ENCODE measurements around the gene FANCI. TPM values are rescaled to one million over a fixed set of nuclear protein-coding genes. Genes with fewer than 3 reads are reported as not detected.
A peak's percentile ranks its signal among the peaks of the same experiment; 100 is the strongest.

The FANCI gene
- 10 to 100 TPM; 50.3 to 65.1 (median 52.6) TPM for total RNA-seq

- peak within 1 kb of the TSS; percentile 93 for H3K4me3 Mint-ChIP-seq
- peak; percentile 95 for ATAC-seq
- DNase-seq = peak; percentile 95
- H3K27me3 Mint-ChIP-seq (ENCODE audit: low read depth) = no peaks in the 10 kb centered on the region
- H3K4me1 Mint-ChIP-seq (ENCODE audit: low read depth) = peaks cover 28% of the 10 kb centered on the region
- peaks cover 18% of the 10 kb centered on the region for H3K36me3 Mint-ChIP-seq (ENCODE audit: insufficient read depth)
- no peaks in the 10 kb centered on the region for H3K9me3 Mint-ChIP-seq
These were observed at the start of gene FANCI for GRCh38 chr15:89243691-89244573. Gene FANCI (plus strand): TSS chr15:89243979. CDS start chr15:89247648, 3,669 bp downstream.

GRCh38 chr15:89194608-89195007 is 49.2 kb upstream of the FANCI start:
- peaks cover 26% of the 10 kb centered on the region for H3K36me3 Mint-ChIP-seq (ENCODE audit: insufficient read depth)
- no peak for DNase-seq
- no peaks in the 10 kb centered on the region for H3K27me3 Mint-ChIP-seq (ENCODE audit: low read depth)
- H3K4me3 Mint-ChIP-seq = no peak overlapping the region
- ATAC-seq = no peak
- H3K4me1 Mint-ChIP-seq (ENCODE audit: low read depth) = peaks cover 6% of the 10 kb centered on the region
- no peaks in the 10 kb centered on the region for H3K9me3 Mint-ChIP-seq

- H3K27me3 Mint-ChIP-seq (ENCODE audit: low read depth) = no peaks in the 10 kb centered on the region
- no peak for ATAC-seq
- peaks cover 31% of the 10 kb centered on the region for H3K36me3 Mint-ChIP-seq (ENCODE audit: insufficient read depth)
- no peak for DNase-seq
- peaks cover 6% of the 10 kb centered on the region for H3K4me1 Mint-ChIP-seq (ENCODE audit: low read depth)
- H3K4me3 Mint-ChIP-seq = no peak overlapping the region
- no peaks in the 10 kb centered on the region for H3K9me3 Mint-ChIP-seq
These were observed 47.9 kb upstream of the FANCI start for GRCh38 chr15:89195836-89196235.

- H3K27me3 Mint-ChIP-seq (ENCODE audit: low read depth) = no peaks in the 10 kb centered on the region
- ATAC-seq (no peak), DNase-seq (no peak)
- H3K36me3 Mint-ChIP-seq (ENCODE audit: insufficient read depth) = peaks cover 28% of the 10 kb centered on the region
- H3K4me1 Mint-ChIP-seq (ENCODE audit: low read depth) = peaks cover 6% of the 10 kb centered on the region
- H3K9me3 Mint-ChIP-seq = no peaks in the 10 kb centered on the region
- H3K4me3 Mint-ChIP-seq = no peak overlapping the region
These were observed 47.5 kb upstream of the FANCI start for GRCh38 chr15:89196241-89196640.

- ATAC-seq (peak; percentile 67 to 73), DNase-seq (no peak)
- Mint-ChIP-seq H3K4me1 (ENCODE audit: low read depth) (peaks cover 6% of the 10 kb centered on the region), H3K9me3 (no peaks in the 10 kb centered on the region), H3K27me3 (ENCODE audit: low read depth) (no peaks in the 10 kb centered on the region), H3K36me3 (ENCODE audit: insufficient read depth) (peaks cover 25% of the 10 kb centered on the region), H3K4me3 (no peak overlapping the region)
These were observed 46.8 kb upstream of the FANCI start for GRCh38 chr15:89196994-89197393.

GRCh38 chr15:89197503-89197971 is 46.2 kb upstream of the FANCI start:
- peaks cover 6% of the 10 kb centered on the region for H3K4me1 Mint-ChIP-seq (ENCODE audit: low read depth)
- H3K4me3 Mint-ChIP-seq = no peak overlapping the region
- no peaks in the 10 kb centered on the region for H3K9me3 Mint-ChIP-seq
- peaks cover 24% of the 10 kb centered on the region for H3K36me3 Mint-ChIP-seq (ENCODE audit: insufficient read depth)
- ATAC-seq = peak; percentile 72 to 77
- DNase-seq = no peak
- H3K27me3 Mint-ChIP-seq (ENCODE audit: low read depth) = no peaks in the 10 kb centered on the region

GRCh38 chr15:89198196-89198595 is 45.6 kb upstream of the FANCI start:
- Mint-ChIP-seq H3K9me3 (no peaks in the 10 kb centered on the region), H3K4me3 (no peak overlapping the region), H3K27me3 (ENCODE audit: low read depth) (no peaks in the 10 kb centered on the region), H3K4me1 (ENCODE audit: low read depth) (peaks cover 6% of the 10 kb centered on the region), H3K36me3 (ENCODE audit: insufficient read depth) (peaks cover 19% of the 10 kb centered on the region)
- DNase-seq = no peak
- ATAC-seq = no peak

GRCh38 chr15:89198934-89199333 is 44.8 kb upstream of the FANCI start:
- DNase-seq (no peak), ATAC-seq (no peak)
- Mint-ChIP-seq H3K4me1 (ENCODE audit: low read depth) (peaks cover 14% of the 10 kb centered on the region), H3K9me3 (no peaks in the 10 kb centered on the region), H3K4me3 (no peak overlapping the region), H3K27me3 (ENCODE audit: low read depth) (no peaks in the 10 kb centered on the region), H3K36me3 (ENCODE audit: insufficient read depth) (peaks cover 15% of the 10 kb centered on the region)

GRCh38 chr15:89199746-89200145 is 44.0 kb upstream of the FANCI start:
- Mint-ChIP-seq H3K9me3 (no peaks in the 10 kb centered on the region), H3K27me3 (ENCODE audit: low read depth) (no peaks in the 10 kb centered on the region), H3K4me3 (no peak overlapping the region), H3K36me3 (ENCODE audit: insufficient read depth) (peaks cover 15% of the 10 kb centered on the region), H3K4me1 (ENCODE audit: low read depth) (peaks cover 21% of the 10 kb centered on the region)
- no peak for ATAC-seq
- no peak for DNase-seq

- ATAC-seq = no peak
- peaks cover 14% of the 10 kb centered on the region for H3K36me3 Mint-ChIP-seq (ENCODE audit: insufficient read depth)
- no peaks in the 10 kb centered on the region for H3K27me3 Mint-ChIP-seq (ENCODE audit: low read depth)
- no peak for DNase-seq
- peaks cover 24% of the 10 kb centered on the region for H3K4me1 Mint-ChIP-seq (ENCODE audit: low read depth)
- no peaks in the 10 kb centered on the region for H3K9me3 Mint-ChIP-seq
- H3K4me3 Mint-ChIP-seq = no peak overlapping the region
These were observed 43.6 kb upstream of the FANCI start for GRCh38 chr15:89200182-89200581.

- ATAC-seq (no peak), DNase-seq (no peak)
- Mint-ChIP-seq H3K9me3 (no peaks in the 10 kb centered on the region), H3K4me3 (no peak overlapping the region), H3K27me3 (ENCODE audit: low read depth) (no peaks in the 10 kb centered on the region), H3K36me3 (ENCODE audit: insufficient read depth) (peaks cover 9% of the 10 kb centered on the region), H3K4me1 (ENCODE audit: low read depth) (peaks cover 28% of the 10 kb centered on the region)
These were observed 42.2 kb upstream of the FANCI start for GRCh38 chr15:89201465-89202005.

GRCh38 chr15:89203705-89204273 is 40.0 kb upstream of the FANCI start:
- Mint-ChIP-seq H3K9me3 (no peaks in the 10 kb centered on the region), H3K4me3 (peak overlapping the region; percentile 29), H3K4me1 (ENCODE audit: low read depth) (peaks cover 29% of the 10 kb centered on the region), H3K27me3 (ENCODE audit: low read depth) (peaks cover 2% of the 10 kb centered on the region), H3K36me3 (ENCODE audit: insufficient read depth) (peaks cover 9% of the 10 kb centered on the region)
- DNase-seq (no peak), ATAC-seq (peak; percentile 81 to 91)

GRCh38 chr15:89205991-89206585 is 37.7 kb upstream of the FANCI start:
- H3K4me1 Mint-ChIP-seq (ENCODE audit: low read depth) = peaks cover 29% of the 10 kb centered on the region
- no peak overlapping the region for H3K4me3 Mint-ChIP-seq
- no peaks in the 10 kb centered on the region for H3K9me3 Mint-ChIP-seq
- peaks cover 2% of the 10 kb centered on the region for H3K27me3 Mint-ChIP-seq (ENCODE audit: low read depth)
- no peak for ATAC-seq
- DNase-seq = no peak
- peaks cover 3% of the 10 kb centered on the region for H3K36me3 Mint-ChIP-seq (ENCODE audit: insufficient read depth)

- ATAC-seq (peak; percentile 80 to 82), DNase-seq (peak; percentile 73)
- Mint-ChIP-seq H3K9me3 (no peaks in the 10 kb centered on the region), H3K27me3 (ENCODE audit: low read depth) (peaks cover 2% of the 10 kb centered on the region), H3K4me1 (ENCODE audit: low read depth) (peaks cover 29% of the 10 kb centered on the region), H3K36me3 (ENCODE audit: insufficient read depth) (no peaks in the 10 kb centered on the region), H3K4me3 (peak overlapping the region; percentile 27)
These were observed 36.9 kb upstream of the FANCI start for GRCh38 chr15:89206908-89207331.
